KMS-11 (cell line): Measurements from ENCODE around the gene LMX1A.

Experiments
- H2AFZ ChIP-seq: fragments of 200-600 bp; sonication (generic); 2 replicates; pipeline ENCODE4 v1.6.1; 2016; ENCODE audit warnings: antibody characterized with exemption, mixed run types, low read depth
- H3K27ac ChIP-seq: fragments of 200-600 bp; sonication (generic); 2 replicates; pipeline ENCODE4 v1.6.1; 2016; ENCODE audit warnings: mild to moderate bottlenecking, mixed run types
- H3K27me3 ChIP-seq: fragments of 200-600 bp; sonication (generic); 2 replicates; pipeline ENCODE4 v1.6.1; 2017; ENCODE audit warnings: mild to moderate bottlenecking, low read depth, mixed run types, moderate library complexity; ENCODE audit not compliant: insufficient read depth
- H3K36me3 ChIP-seq: fragments of 200-600 bp; sonication (generic); 2 replicates; pipeline ENCODE4 v1.6.1; 2017; ENCODE audit warnings: mild to moderate bottlenecking, mixed run types; ENCODE audit not compliant: insufficient read depth
- H3K4me1 ChIP-seq: fragments of 200-600 bp; sonication (generic); 2 replicates; pipeline ENCODE4 v1.6.1; 2016; ENCODE audit warnings: mild to moderate bottlenecking, low read depth, mixed run types; ENCODE audit not compliant: poor library complexity, severe bottlenecking
- H3K4me2 ChIP-seq: fragments of 200-600 bp; sonication (generic); 2 replicates; pipeline ENCODE4 v1.7.0; 2016; ENCODE audit warnings: mild to moderate bottlenecking, mixed run types
- H3K4me3 ChIP-seq: fragments of 200-600 bp; sonication (generic); IDR thresholded peaks from 2 replicates; pipeline ENCODE4 v1.6.1; 2017; ENCODE audit warnings: low read depth, low read length, mixed read lengths; ENCODE audit not compliant: insufficient read depth
- H3K79me2 ChIP-seq: fragments of 200-600 bp; sonication (generic); 2 replicates; pipeline ENCODE4 v1.6.1; 2016; ENCODE audit warnings: low read depth, mixed run types; ENCODE audit not compliant: insufficient read depth
- H3K9ac ChIP-seq: fragments of 200-600 bp; sonication (generic); 2 replicates; pipeline ENCODE4 v1.6.1; 2016; ENCODE audit warnings: mild to moderate bottlenecking, mixed run types
- H4K20me1 ChIP-seq: fragments of 200-600 bp; sonication (generic); 2 replicates; pipeline ENCODE4 v1.6.1; 2016; ENCODE audit warnings: mild to moderate bottlenecking, mixed run types; ENCODE audit not compliant: insufficient read depth
- CTCF ChIP-seq: fragments of 200-600 bp; sonication (generic); conservative IDR thresholded peaks from 2 replicates; pipeline ENCODE4 v1.6.1; 2017; ENCODE audit warnings: low read depth, mild to moderate bottlenecking, antibody characterized with exemption, low read length, moderate library complexity, mixed read lengths

Gene LMX1A

GRCh38 chr1:165168467-165168866 is 188.0 kb downstream of the LMX1A start:
- no peak overlapping the region for H3K27ac ChIP-seq
- H3K9ac ChIP-seq: no peak overlapping the region
- no peaks in the 10 kb centered on the region for H3K36me3 ChIP-seq
- H3K4me1 ChIP-seq: no peaks in the 10 kb centered on the region
- H3K79me2 ChIP-seq: no peaks in the 10 kb centered on the region
- H4K20me1 ChIP-seq: no peaks in the 10 kb centered on the region
- no peaks in the 10 kb centered on the region for H3K27me3 ChIP-seq
- no peak overlapping the region for H3K4me2 ChIP-seq
- H3K4me3 ChIP-seq: no peak overlapping the region
- TF ChIP-seq CTCF: no peak
- H2AFZ ChIP-seq: no peak overlapping the region

GRCh38 chr1:165162671-165163241 is 193.8 kb downstream of the LMX1A start:
- Histone ChIP-seq H4K20me1 (no peaks in the 10 kb centered on the region), H3K9ac (no peak overlapping the region), H3K4me3 (no peak overlapping the region), H3K4me1 (no peaks in the 10 kb centered on the region), H3K27ac (no peak overlapping the region), H3K36me3 (no peaks in the 10 kb centered on the region), H2AFZ (no peak overlapping the region), H3K79me2 (no peaks in the 10 kb centered on the region), H3K27me3 (no peaks in the 10 kb centered on the region), H3K4me2 (no peak overlapping the region)
- no peak for TF ChIP-seq CTCF

- H3K9ac ChIP-seq: no peak overlapping the region
- no peak overlapping the region for H3K27ac ChIP-seq
- no peaks in the 10 kb centered on the region for H3K27me3 ChIP-seq
- H3K4me2 ChIP-seq: no peak overlapping the region
- no peak for TF ChIP-seq CTCF
- no peaks in the 10 kb centered on the region for H3K79me2 ChIP-seq
- no peaks in the 10 kb centered on the region for H3K36me3 ChIP-seq
- no peak overlapping the region for H3K4me3 ChIP-seq
- H2AFZ ChIP-seq: no peak overlapping the region
- no peaks in the 10 kb centered on the region for H4K20me1 ChIP-seq
- no peaks in the 10 kb centered on the region for H3K4me1 ChIP-seq
These were observed 195.4 kb downstream of the LMX1A start for GRCh38 chr1:165161130-165161529.

GRCh38 chr1:165153182-165153581 is 203.3 kb downstream of the LMX1A start:
- no peak overlapping the region for H3K9ac ChIP-seq
- no peak overlapping the region for H3K27ac ChIP-seq
- no peak overlapping the region for H2AFZ ChIP-seq
- no peak for TF ChIP-seq CTCF
- H3K4me1 ChIP-seq: no peaks in the 10 kb centered on the region
- H3K79me2 ChIP-seq: no peaks in the 10 kb centered on the region
- H3K4me3 ChIP-seq: no peak overlapping the region
- no peak overlapping the region for H3K4me2 ChIP-seq
- no peaks in the 10 kb centered on the region for H3K27me3 ChIP-seq
- no peaks in the 10 kb centered on the region for H4K20me1 ChIP-seq
- H3K36me3 ChIP-seq: no peaks in the 10 kb centered on the region
